K562 (cell line): Measurements from ENCODE around the gene NOX5. TPM values are rescaled to one million over a fixed set of nuclear protein-coding genes. Genes with fewer than 3 reads are reported as not detected.
A peak's percentile ranks its signal among the peaks of the same experiment; 100 is the strongest.

Experiments used
- ATAC-seq: fragments of 200-7000 bp; cut with Tn5 transposase; 3 replicates; pipeline ENCODE4 v1.9.1; 2020; ENCODE audit warnings: moderate library complexity
- BruUV-seq: library from RNA; stranded (reverse); fragments of 400-500 nt; replicated peaks from 2 replicates; lab custom pipeline; 2021; lab: Mats Ljungman, UMichigan
- CTCF ChIA-PET: fragments of 300-600 bp; formaldehyde crosslinking; extraction: SDS; loops from one replicate; lab custom pipeline; 2021; ENCODE audit warnings: low intra/inter-chr PET ratio; lab: Yijun Ruan, JAX
- POLR2A ChIA-PET: fragments of 300-600, 350-650 bp; sonication (Branson Sonifier 250); formaldehyde crosslinking; extraction: SDS; loops from one replicate; lab custom pipeline; 2021; ENCODE audit warnings: antibody characterized with exemption, inconsistent platforms; lab: Yijun Ruan, JAX
- DNase-seq, 4 experiments: peaks; one replicate each; pipeline versions ENCODE4 v3.0.0 to v3.0.0-alpha.2; 2011 to 2018; ENCODE audit warnings: low spot score in 3 of 4, mixed read lengths in 3 of 4; ENCODE audit errors: extremely low read depth in 1 of 4
- FAIRE-seq: peaks from 2 replicates; lab custom pipeline; 2011; peaks lifted over from hg19 to GRCh38; lab: Jason Lieb, UNC
- H2AFZ ChIP-seq: 2 replicates; pipeline ENCODE4 v1.6.0; 2011; ENCODE audit warnings: low read depth, low read length, control low read depth, inconsistent platforms
- H3K27ac ChIP-seq: fragments of 200-600 bp; 3 replicates; pipeline ENCODE4 v1.8.0; 2011; ENCODE audit warnings: low read depth, mild to moderate bottlenecking, control low read depth, inconsistent platforms, low read length, moderate library complexity, mixed read lengths; ENCODE audit errors: extremely low read depth
- H3K27me3 ChIP-seq, 2 experiments: fragments of 300-600 bp in 1 of 2; 2 replicates in 1 of 2; 3 replicates in 1 of 2; pipeline versions ENCODE4 v1.6.0 to v1.8.0; 2011; ENCODE audit warnings: inconsistent platforms in 2 of 2, low read length in 2 of 2, mild to moderate bottlenecking in 1 of 2, mixed read lengths in 1 of 2, moderate library complexity in 1 of 2; ENCODE audit not compliant: control insufficient read depth in 2 of 2, insufficient read depth in 2 of 2
- H3K36me3 ChIP-seq: fragments of 300-600 bp; 3 replicates; pipeline ENCODE4 v1.8.0; 2011; ENCODE audit warnings: mild to moderate bottlenecking, low read length, inconsistent platforms; ENCODE audit not compliant: control insufficient read depth, insufficient read depth
- H3K4me1 ChIP-seq, 2 experiments: fragments of 200-600 bp in 1 of 2; replicated peaks in 1 of 2; 2 replicates in 1 of 2; 3 replicates in 1 of 2; pipeline versions ENCODE4 v1.5.1 to v1.8.0; 2011; ENCODE audit warnings: inconsistent platforms in 2 of 2, low read length in 2 of 2, mild to moderate bottlenecking in 1 of 2, mixed read lengths in 1 of 2, moderate library complexity in 1 of 2; ENCODE audit not compliant: control insufficient read depth in 2 of 2, insufficient read depth in 2 of 2
- H3K4me2 ChIP-seq: 2 replicates; pipeline ENCODE4 v1.6.1; 2011; ENCODE audit warnings: low read length, control low read depth, inconsistent platforms, mixed read lengths; ENCODE audit not compliant: insufficient read depth
- H3K4me3 ChIP-seq: fragments of 200-600 bp; sonication (generic), shearing (Covaris generic); 2 replicates; pipeline ENCODE4 v1.5.1; 2016; ENCODE audit warnings: control low read depth, inconsistent platforms
- H3K79me2 ChIP-seq: fragments of 200-600 bp; 3 replicates; pipeline ENCODE4 v1.8.0; 2011; ENCODE audit warnings: low read length, inconsistent platforms; ENCODE audit not compliant: control insufficient read depth, insufficient read depth
- H3K9ac ChIP-seq, 2 experiments: 2 replicates each; pipeline versions ENCODE4 v1.6.0 to v1.6.1; 2011; ENCODE audit warnings: low read depth in 2 of 2, low read length in 2 of 2, control low read depth in 1 of 2, inconsistent platforms in 1 of 2, mild to moderate bottlenecking in 1 of 2, mixed read lengths in 1 of 2; ENCODE audit not compliant: insufficient read depth in 1 of 2
- H3K9me1 ChIP-seq: one replicate; pipeline ENCODE4 v1.6.0; 2011; ENCODE audit warnings: inconsistent platforms, mild to moderate bottlenecking, low read length, moderate library complexity; ENCODE audit not compliant: control insufficient read depth, insufficient read depth
- H3K9me3 ChIP-seq: replicated peaks from 2 replicates; pipeline ENCODE4 v1.5.1; 2011; ENCODE audit warnings: low read depth, low read length, inconsistent platforms; ENCODE audit not compliant: control insufficient read depth, insufficient read depth
- H4K20me1 ChIP-seq: replicated peaks from 2 replicates; pipeline ENCODE4 v1.6.1; 2011; ENCODE audit warnings: low read length, inconsistent platforms, mixed read lengths; ENCODE audit not compliant: control insufficient read depth, insufficient read depth
- ADNP ChIP-seq: fragments of 200-800 bp; sonication (Bioruptor generic); IDR thresholded peaks from 2 replicates; pipeline ENCODE4 v1.6.1; 2016; ENCODE audit warnings: missing genetic modification characterization, missing compliant biosample characterization
- FOXP1 ChIP-seq: sonication (generic); formaldehyde crosslinking; IDR thresholded peaks from 2 replicates; pipeline ENCODE4 v1.8.0; 2022; ENCODE audit warnings: mild to moderate bottlenecking, missing genetic modification reagents
- L3MBTL2 ChIP-seq: fragments of 450-650 bp; IDR thresholded peaks from 2 replicates; pipeline ENCODE4 v1.6.1; 2016; ENCODE audit warnings: mild to moderate bottlenecking, moderate library complexity
- ZNF785 ChIP-seq: fragments of 250-450 bp; sonication (Bioruptor Pico); IDR thresholded peaks from 2 replicates; pipeline ENCODE4 v1.4.0; 2020; ENCODE audit warnings: mild to moderate bottlenecking
- WGBS: fragments of 100-300 bp; shearing (Covaris generic); methylation state at CpG from one replicate; pipeline ENCODE4 v1.1.6; 2016; ENCODE audit warnings: low coverage, mixed read lengths; ENCODE audit not compliant: insufficient coverage; ENCODE audit errors: missing lambda C conversion rate; 5-methylcytosine and 5-hydroxymethylcytosine counted together
- in situ Hi-C: fragments of 300-500 bp; cut with MboI; formaldehyde crosslinking; loops from 4 replicates; pipeline ENCODE4 v1.15.0; 2018; ENCODE audit warnings: inconsistent platforms, mixed read lengths
- intact Hi-C: fragments of 100-400 bp; cut with micrococcal nuclease; formaldehyde crosslinking; loops from 2 replicates; pipeline ENCODE4 v1.14.2; 2022
- polyA plus RNA-seq, 8 experiments: library from polyadenylated mRNA; depleted of rRNA in 4 of 8; stranded (reverse) in 5 of 8; unstranded in 3 of 8; fragments of >200 nt; fragmentation: Nextera tagmentation in 2 of 8; fragmentation: Illumina TruSeq in 1 of 8; extraction: Ambion mirVana in 2 of 8; extraction: Trizol in 1 of 8; gene quantifications; 2 replicates each; pipeline versions ENCODE4 v1.2.1 to v1.2.3, GENCODE V29; 2011 to 2014; ENCODE audit warnings: inconsistent platforms in 1 of 8, missing spikeins in 1 of 8
- total RNA-seq, 7 experiments: library from RNA; depleted of rRNA in 6 of 7; stranded (reverse); fragments of >200 nt in 6 of 7; fragmentation: Illumina TruSeq in 2 of 7; extraction: Trizol in 2 of 7; gene quantifications; 2 replicates each; pipeline versions ENCODE4 v1.2.1 to v1.2.3, GENCODE V29; 2011 to 2021; ENCODE audit warnings: low replicate concordance in 1 of 7

NOX5 gene
- total and polyA plus RNA-seq, 9 of the 15 experiments (the other 6 are each of a cell fraction or from before 2014, with no cell fraction given), result 0.01 TPM; not detected in 8

DNA sequence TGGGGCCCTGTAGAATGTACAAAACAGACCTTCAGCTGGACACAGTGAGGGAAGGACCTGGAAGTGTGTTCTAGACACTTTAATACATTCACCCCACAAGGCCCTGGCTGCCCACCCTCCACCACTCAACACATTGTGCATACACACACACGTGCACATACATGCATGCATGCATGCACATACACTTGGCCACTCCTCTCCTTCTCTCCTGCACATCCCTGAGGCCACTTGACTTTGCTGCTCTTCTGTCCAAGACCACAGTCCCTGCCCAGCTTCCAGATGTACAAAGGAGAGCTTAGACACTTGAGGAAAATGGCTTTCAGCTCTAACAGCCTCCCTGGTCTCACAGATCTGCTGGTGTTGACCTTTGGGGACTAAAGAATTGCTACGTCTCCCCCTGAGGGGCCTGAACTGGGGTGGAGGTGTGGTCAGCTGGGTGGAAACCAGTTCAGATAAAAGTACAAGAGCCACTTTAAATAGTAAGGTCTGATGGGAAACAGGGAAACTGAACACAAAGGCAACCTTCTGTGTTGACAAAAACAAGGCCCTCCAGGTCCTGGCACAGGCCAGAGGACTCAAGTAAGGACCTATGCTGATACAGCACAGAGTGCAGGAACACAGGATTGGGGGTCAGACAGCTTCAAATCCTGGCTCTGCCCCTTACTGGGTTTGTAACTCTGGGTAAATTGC lies 24.8 kb upstream of the NOX5 start:
- Histone ChIP-seq H3K4me1 (peaks cover 32 to 50% of the 10 kb centered on the region in 2 experiments), H3K27ac (no peak overlapping the region), H3K9ac (no peak overlapping the region), H3K4me3 (no peak overlapping the region), H3K9me3 (no peaks in the 10 kb centered on the region), H3K36me3 (no peaks in the 10 kb centered on the region), H3K27me3 (no peaks in the 10 kb centered on the region), H4K20me1 (peaks cover 6% of the 10 kb centered on the region; the same call in 1 of the 2 replicates), H3K9me1 (no peaks in the 10 kb centered on the region), H3K79me2 (no peaks in the 10 kb centered on the region), H3K4me2 (no peak overlapping the region; the same call in 1 of the 2 replicates), H2AFZ (0 out of 2 replicates have a peak overlapping the region, but pooled peaks have one; percentile 25)
- no TSS peak for BruUV-seq
- FAIRE-seq, result no peak
- in situ Hi-C loops (no loop called here), intact Hi-C loops (no loop called here)
- no peak for ATAC-seq
- TF ChIP-seq ZNF785 (CRISPR knock-in tag), result no peak
- 0 out of 2 replicates have a peak, but pooled peaks have one; percentile 30 for TF ChIP-seq FOXP1 (CRISPR knock-in tag)
- WGBS, result 30% methylated on average over 2 of the region's 2 CpGs
- no peak for DNase-seq
- ChIA-PET CTCF (no interaction called here), POLR2A (interaction anchor here (0.6 to 1.5 kb wide), 2 partner anchors 8 to 186 kb away, joined by 3 to 6 read pairs; no protein-coding TSS in a partner anchor)

DNA sequence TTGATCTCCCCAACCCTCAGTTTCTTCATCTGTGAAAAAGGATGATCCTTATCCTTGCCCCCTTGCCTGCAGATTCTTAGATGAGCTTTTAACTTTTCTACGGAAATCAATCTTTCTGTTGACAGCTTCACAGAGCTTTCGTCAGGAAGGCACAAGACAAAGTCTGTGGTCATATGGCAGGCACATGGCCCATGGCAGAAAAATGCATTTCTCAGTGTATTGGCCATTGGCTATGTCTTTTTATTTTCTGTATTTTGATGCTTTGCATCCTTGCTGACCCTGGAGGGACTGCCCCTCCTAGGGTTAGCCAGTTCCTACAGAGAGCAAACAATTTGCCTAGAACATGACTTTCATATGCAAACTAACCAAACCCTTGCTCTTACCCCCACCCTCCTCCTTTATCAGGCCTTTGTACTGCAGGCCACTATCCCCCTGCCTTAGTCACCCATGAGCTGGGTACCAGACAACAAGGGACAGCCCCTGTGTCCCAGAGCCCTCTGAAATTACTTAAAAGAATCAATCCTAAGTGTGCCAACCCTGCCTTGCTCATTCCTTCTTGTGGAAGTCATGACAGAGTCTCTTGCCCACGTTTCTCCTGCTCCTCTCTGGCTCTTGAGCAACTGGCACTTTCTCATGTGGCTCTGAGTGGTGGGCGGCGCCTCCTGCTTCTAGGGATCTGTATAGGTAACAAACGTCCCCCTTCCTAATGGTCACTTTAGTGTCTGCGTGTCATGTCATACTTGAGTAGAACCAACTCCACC lies 24.1 kb upstream of the NOX5 start:
- no peak overlapping the region for H3K27ac ChIP-seq
- BruUV-seq, result no TSS peak
- POLR2A ChIA-PET, result interaction anchor here (0.6 to 1.5 kb wide), 4 partner anchors 7 to 282 kb away, joined by 3 to 6 read pairs (median 3); no protein-coding TSS in a partner anchor
- peaks cover 25 to 42% of the 10 kb centered on the region in 2 experiments for H3K4me1 ChIP-seq
- no peaks in the 10 kb centered on the region for H3K27me3 ChIP-seq
- no peak overlapping the region for H3K4me3 ChIP-seq
- DNase-seq (peak in 2 of 4 experiments; percentile 23 to 29), FAIRE-seq (peak; percentile 11), ATAC-seq (no peak)
- H3K9ac ChIP-seq, result no peak overlapping the region
- WGBS, result 51% methylated on average over 7 of the region's 7 CpGs
- CTCF ChIA-PET, result no interaction called here
- no peaks in the 10 kb centered on the region for H3K36me3 ChIP-seq
- intact Hi-C loops (no loop called here), in situ Hi-C loops (no loop called here)
- no peaks in the 10 kb centered on the region for H3K79me2 ChIP-seq
- H3K9me3 ChIP-seq, result no peaks in the 10 kb centered on the region
- H3K4me2 ChIP-seq, result no peak overlapping the region; the same call in 1 of the 2 replicates
- no peak overlapping the region for H2AFZ ChIP-seq
- no peaks in the 10 kb centered on the region for H3K9me1 ChIP-seq
- peaks cover 6% of the 10 kb centered on the region; the same call in 1 of the 2 replicates for H4K20me1 ChIP-seq
- TF ChIP-seq ADNP (tag) (no peak), L3MBTL2 (peak; percentile 49)
